MM.1S (cell line): ENCODE data around the gene OTOS.

Source experiments
- EZH2phosphoT487 ChIP-seq: fragments of 300-600 bp; sonication (generic); IDR thresholded peaks from 2 replicates; pipeline ENCODE4 v1.6.1; 2018; ENCODE audit warnings: antibody characterized with exemption, low read length
- TF ChIP-seq, protein P1 (sequence below): fragments of 300-600 bp; sonication (generic); IDR thresholded peaks from 2 replicates; pipeline ENCODE4 v1.5.1; 2016; ENCODE audit warnings: antibody characterized with exemption, low read length, mixed read lengths

DNA sequence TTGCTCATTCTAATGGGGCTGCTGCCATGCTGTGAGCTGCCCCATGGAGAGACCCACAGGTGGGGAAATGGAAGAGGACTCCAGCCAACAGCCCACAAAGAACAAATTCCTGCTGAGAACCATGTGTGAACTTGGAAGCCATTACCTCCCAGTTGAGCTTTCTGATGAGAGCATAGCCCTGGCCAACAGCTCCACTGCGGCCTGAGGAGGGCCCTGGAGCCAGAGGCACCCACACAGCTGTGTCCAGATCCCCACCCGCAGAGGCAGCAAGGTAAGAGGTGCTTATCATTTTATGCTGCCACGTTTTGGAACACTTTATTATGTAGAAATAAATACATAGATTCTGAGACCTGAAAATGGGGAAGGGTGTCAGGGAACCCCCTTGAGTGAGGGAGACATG, 44.2 kb upstream of the OTOS start:
- no peak for TF ChIP-seq EZH2phosphoT487
- TF ChIP-seq, protein P1, sequence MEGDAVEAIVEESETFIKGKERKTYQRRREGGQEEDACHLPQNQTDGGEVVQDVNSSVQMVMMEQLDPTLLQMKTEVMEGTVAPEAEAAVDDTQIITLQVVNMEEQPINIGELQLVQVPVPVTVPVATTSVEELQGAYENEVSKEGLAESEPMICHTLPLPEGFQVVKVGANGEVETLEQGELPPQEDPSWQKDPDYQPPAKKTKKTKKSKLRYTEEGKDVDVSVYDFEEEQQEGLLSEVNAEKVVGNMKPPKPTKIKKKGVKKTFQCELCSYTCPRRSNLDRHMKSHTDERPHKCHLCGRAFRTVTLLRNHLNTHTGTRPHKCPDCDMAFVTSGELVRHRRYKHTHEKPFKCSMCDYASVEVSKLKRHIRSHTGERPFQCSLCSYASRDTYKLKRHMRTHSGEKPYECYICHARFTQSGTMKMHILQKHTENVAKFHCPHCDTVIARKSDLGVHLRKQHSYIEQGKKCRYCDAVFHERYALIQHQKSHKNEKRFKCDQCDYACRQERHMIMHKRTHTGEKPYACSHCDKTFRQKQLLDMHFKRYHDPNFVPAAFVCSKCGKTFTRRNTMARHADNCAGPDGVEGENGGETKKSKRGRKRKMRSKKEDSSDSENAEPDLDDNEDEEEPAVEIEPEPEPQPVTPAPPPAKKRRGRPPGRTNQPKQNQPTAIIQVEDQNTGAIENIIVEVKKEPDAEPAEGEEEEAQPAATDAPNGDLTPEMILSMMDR = no peak
